ENCODE measurements around the gene POLG2. TPM values are rescaled to one million over a fixed set of nuclear protein-coding genes. Genes with fewer than 3 reads are reported as not detected.

POLG2 gene
- total RNA-seq, 1 experiment from 2014 or later = 27.5 TPM

GRCh38 chr17:64505340-64506200 lies 8.7 kb upstream of the POLG2 start:
- ChIA-PET POLR2A (interaction anchor here (0.6 to 6.5 kb wide), 57 partner anchors 9 to 883 kb away, joined by 3 to 225 read pairs (median 4); partner anchors contain the start of genes MILR1, PECAM1, POLG2 and SMURF2), CTCF (interaction anchor here (0.6 to 1.2 kb wide), 3 partner anchors 84 to 231 kb away, joined by 3 to 4 read pairs (median 3); no protein-coding TSS in a partner anchor)
- peak overlapping the region; percentile 99 for H3K4me3 Mint-ChIP-seq (ENCODE audit: unreplicated experiment)
- H3K36me3 Mint-ChIP-seq (ENCODE audit: insufficient read depth, unreplicated experiment) = peaks cover 76% of the 10 kb centered on the region
- peak; percentile 87 for DNase-seq (ENCODE audit: unreplicated experiment)
- H3K27ac Mint-ChIP-seq (ENCODE audit: low read depth, unreplicated experiment) = peak overlapping the region; percentile 100
- no peaks in the 10 kb centered on the region for H3K27me3 Mint-ChIP-seq (ENCODE audit: insufficient read depth, unreplicated experiment)
- no peaks in the 10 kb centered on the region for H3K9me3 Mint-ChIP-seq (ENCODE audit: unreplicated experiment)
- peaks cover 43% of the 10 kb centered on the region for H3K4me1 Mint-ChIP-seq (ENCODE audit: insufficient read depth, unreplicated experiment)
- TSS peak; percentile 26 for BruUV-seq (replicated peaks)
- no peak for TF ChIP-seq CTCF (IDR thresholded peaks at IDR 0.05; ENCODE audit: unreplicated experiment)
- intact Hi-C loops (cut with micrococcal nuclease) = loop anchor here (1.0 to 2.0 kb wide), 2 partner anchors 8 to 143 kb away; partner anchors contain the start of gene POLG2

GRCh38 chr17:64504769-64505339 lies 8.0 kb upstream of the POLG2 start:
- intact Hi-C loops (cut with micrococcal nuclease) = loop anchor here (1.0 kb wide), 1 partner anchor 8 kb away; the partner anchor contains the start of gene POLG2

GRCh38 chr17:64503821-64504768 lies 7.2 kb upstream of the POLG2 start:
- CTCF ChIA-PET = interaction anchor here (0.6 to 0.8 kb wide), 3 partner anchors 84 to 438 kb away, joined by 3 to 4 read pairs (median 3); no protein-coding TSS in a partner anchor
- POLR2A ChIA-PET = interaction anchor here (0.6 to 6.5 kb wide), 15 partner anchors 8 to 729 kb away, joined by 3 to 225 read pairs (median 5); partner anchors contain the start of genes POLG2 and SMURF2
- H3K4me1 Mint-ChIP-seq (ENCODE audit: insufficient read depth, unreplicated experiment) = peaks cover 51% of the 10 kb centered on the region
- no peaks in the 10 kb centered on the region for H3K9me3 Mint-ChIP-seq (ENCODE audit: unreplicated experiment)
- intact Hi-C loops (cut with micrococcal nuclease) = no loop called here
- H3K4me3 Mint-ChIP-seq (ENCODE audit: unreplicated experiment) = peak overlapping the region; percentile 99
- no peaks in the 10 kb centered on the region for H3K27me3 Mint-ChIP-seq (ENCODE audit: insufficient read depth, unreplicated experiment)
- H3K36me3 Mint-ChIP-seq (ENCODE audit: insufficient read depth, unreplicated experiment) = peaks cover 81% of the 10 kb centered on the region
- TF ChIP-seq CTCF (IDR thresholded peaks at IDR 0.05; ENCODE audit: unreplicated experiment) = no peak
- peak overlapping the region; percentile 100 for H3K27ac Mint-ChIP-seq (ENCODE audit: low read depth, unreplicated experiment)
- BruUV-seq (replicated peaks) = no TSS peak
- DNase-seq (ENCODE audit: unreplicated experiment) = no peak

More at GRCh38 chr17:64504769-64505339, 8.0 kb upstream of the POLG2 start:
- H3K36me3 Mint-ChIP-seq (ENCODE audit: insufficient read depth, unreplicated experiment) = peaks cover 76% of the 10 kb centered on the region
- H3K4me1 Mint-ChIP-seq (ENCODE audit: insufficient read depth, unreplicated experiment) = peaks cover 51% of the 10 kb centered on the region
- ChIA-PET CTCF (interaction anchor here (0.6 to 0.8 kb wide), 3 partner anchors 85 to 232 kb away, joined by 3 to 4 read pairs (median 3); no protein-coding TSS in a partner anchor), POLR2A (interaction anchor here (0.6 to 6.5 kb wide), 43 partner anchors 8 to 882 kb away, joined by 3 to 225 read pairs (median 4); partner anchors contain the start of genes MILR1, PECAM1, POLG2 and SMURF2)
- peak overlapping the region; percentile 99 for H3K4me3 Mint-ChIP-seq (ENCODE audit: unreplicated experiment)
- H3K27me3 Mint-ChIP-seq (ENCODE audit: insufficient read depth, unreplicated experiment) = no peaks in the 10 kb centered on the region
- no peaks in the 10 kb centered on the region for H3K9me3 Mint-ChIP-seq (ENCODE audit: unreplicated experiment)
- no peak for DNase-seq (ENCODE audit: unreplicated experiment)
- TF ChIP-seq CTCF (IDR thresholded peaks at IDR 0.05; ENCODE audit: unreplicated experiment) = no peak
- H3K27ac Mint-ChIP-seq (ENCODE audit: low read depth, unreplicated experiment) = peak overlapping the region; percentile 100
- BruUV-seq (replicated peaks) = no TSS peak

Measured in MCF 10A (cell line).